GM18526 (cell line): ENCODE measurements around the gene CCP110.

Experiments used
- POLR2A ChIP-seq: IDR thresholded peaks from 3 replicates; pipeline ENCODE4 v1.6.1; 2011; ENCODE audit not compliant: insufficient read length; ENCODE audit errors: extremely low read depth

Gene CCP110, protein sequence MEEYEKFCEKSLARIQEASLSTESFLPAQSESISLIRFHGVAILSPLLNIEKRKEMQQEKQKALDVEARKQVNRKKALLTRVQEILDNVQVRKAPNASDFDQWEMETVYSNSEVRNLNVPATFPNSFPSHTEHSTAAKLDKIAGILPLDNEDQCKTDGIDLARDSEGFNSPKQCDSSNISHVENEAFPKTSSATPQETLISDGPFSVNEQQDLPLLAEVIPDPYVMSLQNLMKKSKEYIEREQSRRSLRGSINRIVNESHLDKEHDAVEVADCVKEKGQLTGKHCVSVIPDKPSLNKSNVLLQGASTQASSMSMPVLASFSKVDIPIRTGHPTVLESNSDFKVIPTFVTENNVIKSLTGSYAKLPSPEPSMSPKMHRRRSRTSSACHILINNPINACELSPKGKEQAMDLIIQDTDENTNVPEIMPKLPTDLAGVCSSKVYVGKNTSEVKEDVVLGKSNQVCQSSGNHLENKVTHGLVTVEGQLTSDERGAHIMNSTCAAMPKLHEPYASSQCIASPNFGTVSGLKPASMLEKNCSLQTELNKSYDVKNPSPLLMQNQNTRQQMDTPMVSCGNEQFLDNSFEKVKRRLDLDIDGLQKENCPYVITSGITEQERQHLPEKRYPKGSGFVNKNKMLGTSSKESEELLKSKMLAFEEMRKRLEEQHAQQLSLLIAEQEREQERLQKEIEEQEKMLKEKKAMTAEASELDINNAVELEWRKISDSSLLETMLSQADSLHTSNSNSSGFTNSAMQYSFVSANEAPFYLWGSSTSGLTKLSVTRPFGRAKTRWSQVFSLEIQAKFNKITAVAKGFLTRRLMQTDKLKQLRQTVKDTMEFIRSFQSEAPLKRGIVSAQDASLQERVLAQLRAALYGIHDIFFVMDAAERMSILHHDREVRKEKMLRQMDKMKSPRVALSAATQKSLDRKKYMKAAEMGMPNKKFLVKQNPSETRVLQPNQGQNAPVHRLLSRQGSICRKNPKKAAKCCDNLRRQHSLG

DNA sequence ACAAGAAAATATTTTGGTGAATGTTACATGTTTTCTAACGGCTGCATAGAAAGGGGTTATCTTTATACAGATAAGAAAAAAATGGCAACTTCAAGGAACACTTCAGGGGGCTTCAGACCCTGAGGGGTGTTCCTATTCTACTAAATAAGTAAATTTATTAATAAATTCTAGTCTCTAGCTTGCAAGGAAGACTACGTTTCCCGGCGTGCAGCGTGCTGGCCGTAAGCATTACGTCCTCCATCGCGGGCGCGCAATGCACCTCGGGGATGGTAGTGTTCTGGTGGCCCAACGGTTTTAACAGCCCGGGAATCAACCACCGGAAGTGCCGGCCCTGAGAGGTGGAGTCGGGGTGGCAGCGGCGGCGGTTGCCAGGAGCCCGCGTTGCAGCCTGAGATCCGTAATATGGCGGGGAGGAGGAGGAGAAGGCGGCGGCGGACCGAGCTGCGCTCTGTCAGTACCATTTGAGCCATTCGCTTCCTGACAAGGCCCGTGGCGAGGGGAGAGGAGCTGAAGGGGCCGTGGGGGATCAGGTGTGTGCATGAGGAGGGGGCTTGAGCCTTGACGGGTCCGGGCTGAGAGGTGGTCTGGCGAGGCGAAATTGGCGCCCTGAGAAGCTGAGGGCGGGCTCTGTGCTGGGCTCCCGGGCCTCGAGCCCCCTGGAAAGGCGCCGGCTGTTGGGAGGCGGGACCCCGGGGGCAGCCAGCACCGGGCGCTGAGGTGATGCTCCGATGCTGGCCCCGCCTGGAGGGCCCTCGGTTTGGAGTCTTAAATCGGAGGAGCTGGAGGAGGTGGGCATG, at the start of gene CCP110:
Gene CCP110 (plus strand): TSS at position 384 of the 797 bp plus-strand sequence. CDS start 3,940 bp downstream, outside the sequence.
- TF ChIP-seq POLR2A = peak; percentile 53

DNA sequence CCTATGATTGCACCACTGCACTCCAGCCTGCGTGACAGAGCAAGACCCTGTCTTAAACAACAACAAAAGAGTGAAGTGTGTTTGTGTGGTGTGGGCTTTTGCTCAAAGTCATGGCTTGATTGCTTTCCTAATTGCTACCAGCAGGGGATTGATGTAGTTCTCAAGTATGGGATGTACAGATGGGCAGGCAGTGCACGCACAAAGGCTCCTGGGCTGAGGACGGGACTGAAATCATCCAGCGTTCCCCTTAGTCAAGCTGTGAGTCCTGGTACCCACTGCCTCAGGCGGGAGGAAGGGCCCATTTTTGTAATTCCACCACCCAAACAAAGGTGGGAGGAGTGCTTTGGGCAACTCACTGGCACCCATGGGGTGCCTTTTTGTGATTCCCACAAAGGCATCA, 49.1 kb upstream of the CCP110 start:
- no peak for TF ChIP-seq POLR2A

DNA sequence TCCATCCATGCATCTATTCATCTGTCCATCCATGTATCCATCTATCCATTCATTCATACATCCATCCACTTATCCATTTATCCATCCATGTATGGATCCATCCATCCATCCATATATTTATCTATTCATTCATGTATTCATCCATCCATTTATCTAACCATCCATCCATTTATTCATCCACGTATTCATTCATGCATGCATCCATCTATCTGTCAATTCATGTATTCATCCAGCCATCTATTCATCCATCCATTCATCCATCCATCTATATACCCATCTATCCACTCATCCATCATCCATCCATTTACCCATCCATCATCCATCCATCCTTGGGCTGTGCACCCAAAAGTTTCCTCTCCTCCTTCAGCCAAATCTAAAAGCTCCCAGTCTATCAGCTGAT, 45.2 kb upstream of the CCP110 start:
- no peak for TF ChIP-seq POLR2A

DNA sequence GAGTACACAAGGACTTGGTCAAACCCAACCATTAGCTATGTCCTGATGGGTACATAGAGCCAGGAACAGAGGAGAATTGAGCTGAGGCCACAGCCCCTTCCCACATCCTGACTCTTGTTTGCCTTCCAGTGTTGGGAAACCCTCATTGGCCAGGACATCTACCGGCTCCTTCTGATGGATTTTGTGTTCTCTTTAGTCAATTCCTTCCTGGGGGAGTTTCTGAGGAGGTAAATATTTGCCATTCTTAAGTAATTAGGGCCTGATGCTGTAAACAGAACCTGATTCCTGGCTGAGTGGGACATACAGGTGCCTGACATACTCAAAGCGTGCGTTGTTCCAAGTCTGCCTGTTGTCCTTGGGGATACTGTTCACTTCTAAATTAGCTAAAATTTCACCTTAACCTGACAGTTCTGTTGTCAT, 44.4 kb upstream of the CCP110 start:
- no peak for TF ChIP-seq POLR2A

DNA sequence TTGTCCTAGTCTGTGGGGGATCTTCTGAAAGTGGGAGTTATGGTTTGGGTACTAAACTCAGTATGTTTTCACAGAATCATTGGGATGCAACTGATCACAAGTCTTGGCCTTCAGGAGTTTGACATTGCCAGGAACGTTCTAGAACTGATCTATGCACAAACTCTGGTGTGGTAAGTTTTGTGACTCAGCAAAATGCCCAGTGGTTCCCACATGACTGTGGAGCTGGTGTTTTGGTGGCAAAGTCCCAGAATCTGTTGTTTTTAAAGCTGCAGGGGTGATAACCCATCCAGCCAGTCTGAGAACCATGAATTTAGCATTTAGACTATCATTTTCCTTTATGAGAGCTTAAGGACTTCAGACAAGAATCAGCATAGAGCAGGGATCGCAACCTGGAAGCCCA, 42.4 kb upstream of the CCP110 start:
- TF ChIP-seq POLR2A = no peak

DNA sequence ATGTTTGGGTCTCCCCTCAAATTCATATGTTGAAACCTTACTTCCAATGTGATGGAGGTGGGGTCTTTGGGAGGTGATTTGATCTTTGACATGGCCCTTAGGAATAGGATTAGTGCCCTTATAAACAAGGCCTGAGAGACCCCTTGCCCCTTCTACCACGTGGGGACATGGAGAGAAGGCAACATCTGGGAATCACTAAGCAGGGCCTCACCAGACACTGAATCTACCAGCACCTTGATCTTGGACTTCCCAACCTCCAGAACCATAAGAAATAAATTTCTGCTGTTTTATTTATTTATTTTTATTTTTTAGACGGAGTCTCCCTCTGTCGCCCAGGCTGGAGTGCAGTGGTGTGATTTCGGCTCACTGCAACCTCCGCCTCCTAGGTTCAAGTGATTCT, 42.0 kb upstream of the CCP110 start:
- TF ChIP-seq POLR2A = no peak

DNA sequence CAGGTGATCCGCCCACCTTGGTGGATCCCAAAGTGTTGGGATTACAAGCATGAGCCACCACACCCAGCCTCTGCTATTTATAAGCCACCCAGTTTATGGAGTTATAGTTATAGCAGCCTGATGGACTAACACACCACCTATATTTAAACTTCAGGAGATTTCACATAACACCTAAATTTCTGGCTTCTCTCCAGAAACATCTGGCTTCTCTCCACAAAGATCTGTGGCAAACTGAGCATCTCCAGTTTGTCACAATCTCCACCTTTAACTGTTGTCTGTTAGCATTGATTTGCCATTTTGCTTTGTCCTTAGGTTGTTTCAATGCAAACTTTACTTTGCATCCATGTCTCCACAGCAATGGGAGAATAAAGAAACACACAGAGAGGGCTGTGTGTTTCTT, 41.5 kb upstream of the CCP110 start:
- no peak for TF ChIP-seq POLR2A

DNA sequence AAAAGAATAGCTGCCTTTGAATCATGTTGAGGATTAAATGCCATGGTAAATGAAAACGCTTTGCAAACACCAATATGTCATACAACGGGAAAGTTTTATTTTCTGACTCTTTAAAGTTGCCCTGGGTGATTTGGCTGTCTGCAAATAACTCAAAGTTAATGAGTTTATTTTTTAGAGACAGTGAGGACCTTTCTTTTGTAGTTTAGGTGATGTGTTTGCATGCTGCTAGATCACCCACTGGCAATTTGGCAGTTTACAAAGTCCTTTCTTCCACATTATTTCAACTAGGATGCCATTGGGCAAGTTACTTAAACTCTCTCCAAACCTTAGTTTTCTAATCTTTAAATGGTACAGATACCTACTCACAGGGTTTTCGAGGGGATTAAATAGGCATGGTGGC, 39.6 kb upstream of the CCP110 start:
- TF ChIP-seq POLR2A = no peak

DNA sequence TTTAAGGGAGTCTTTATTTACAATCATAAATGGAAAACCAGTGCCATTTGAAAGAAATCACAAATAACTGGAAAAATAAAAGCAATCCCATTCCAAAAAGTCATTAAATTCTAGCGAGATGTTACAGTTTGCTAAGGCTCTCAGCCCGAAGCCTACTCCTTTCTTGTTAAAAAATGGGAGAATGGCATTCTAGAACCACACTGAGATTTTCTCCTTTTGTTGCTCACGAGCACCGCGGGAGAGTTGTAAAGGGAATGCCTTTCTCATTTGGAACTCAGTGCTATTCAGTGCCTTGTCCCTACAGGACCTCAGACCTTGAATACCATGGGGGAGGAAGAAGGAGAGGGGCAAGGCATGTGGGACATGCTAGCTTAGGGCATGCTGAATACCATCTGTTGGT, 38.1 kb upstream of the CCP110 start:
- no peak for TF ChIP-seq POLR2A

DNA sequence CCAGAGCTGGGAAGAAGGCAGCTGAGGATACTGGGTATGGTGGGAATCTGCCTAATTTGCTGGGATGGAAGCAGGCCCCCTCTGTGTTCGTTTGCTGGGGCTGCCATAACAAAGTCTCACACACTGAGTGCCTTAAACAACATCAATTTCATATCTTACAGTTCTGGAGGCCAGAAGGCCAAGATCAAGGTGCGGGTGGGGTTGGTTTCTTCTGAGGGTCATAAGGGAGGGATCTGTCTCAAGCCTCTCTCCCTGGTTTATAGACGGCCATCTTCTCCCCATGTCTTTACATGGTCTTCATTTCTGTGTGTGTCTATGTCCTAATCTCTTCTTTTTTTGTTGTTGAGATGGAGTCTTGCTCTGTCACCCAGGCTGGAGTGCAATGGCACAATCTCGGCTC, 37.7 kb upstream of the CCP110 start:
- no peak for TF ChIP-seq POLR2A

DNA sequence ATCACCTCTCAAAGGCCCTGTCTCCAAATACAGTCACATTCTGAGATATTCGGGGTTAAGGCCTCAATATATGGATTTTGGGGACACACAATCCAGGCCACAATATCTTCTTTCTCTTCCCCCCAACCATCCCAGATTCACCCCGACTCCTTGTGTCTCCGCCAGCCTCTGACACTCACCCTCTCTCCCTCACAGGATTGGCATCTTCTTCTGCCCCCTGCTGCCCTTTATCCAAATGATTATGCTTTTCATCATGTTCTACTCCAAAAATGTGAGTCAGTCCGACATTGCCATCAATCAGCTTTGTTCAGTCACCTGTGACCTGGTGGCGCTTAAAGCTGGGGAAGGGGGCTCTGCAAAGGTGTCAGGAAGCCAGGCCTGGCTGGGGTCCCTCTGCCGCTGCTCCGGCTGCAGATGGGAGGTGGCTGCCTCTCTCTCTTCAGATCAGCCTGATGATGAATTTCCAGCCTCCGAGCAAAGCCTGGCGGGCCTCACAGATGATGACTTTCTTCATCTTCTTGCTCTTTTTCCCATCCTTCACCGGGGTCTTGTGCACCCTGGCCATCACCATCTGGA, 36.9 kb upstream of the CCP110 start:
- TF ChIP-seq POLR2A = no peak

DNA sequence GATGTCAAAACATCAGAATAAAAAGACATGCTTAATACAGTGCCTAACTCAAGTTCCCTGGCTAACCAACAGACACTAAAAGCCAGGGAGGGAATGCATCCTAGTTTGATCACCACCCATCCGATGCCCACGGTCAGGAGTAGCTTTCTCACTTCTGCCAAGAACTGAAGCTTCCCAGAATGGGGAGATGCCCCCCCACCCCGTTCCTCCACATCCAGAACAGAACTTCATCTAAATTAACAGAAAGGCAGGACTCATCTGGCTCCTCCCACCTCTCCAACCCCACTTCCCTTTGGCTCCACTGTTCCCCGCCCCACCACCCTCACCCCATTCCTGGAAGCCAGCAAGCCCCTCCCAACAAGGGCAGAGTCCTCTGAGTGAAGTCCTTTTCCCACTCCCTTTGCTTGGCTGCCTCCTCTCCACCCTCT, 35.5 kb upstream of the CCP110 start:
- TF ChIP-seq POLR2A = no peak

DNA sequence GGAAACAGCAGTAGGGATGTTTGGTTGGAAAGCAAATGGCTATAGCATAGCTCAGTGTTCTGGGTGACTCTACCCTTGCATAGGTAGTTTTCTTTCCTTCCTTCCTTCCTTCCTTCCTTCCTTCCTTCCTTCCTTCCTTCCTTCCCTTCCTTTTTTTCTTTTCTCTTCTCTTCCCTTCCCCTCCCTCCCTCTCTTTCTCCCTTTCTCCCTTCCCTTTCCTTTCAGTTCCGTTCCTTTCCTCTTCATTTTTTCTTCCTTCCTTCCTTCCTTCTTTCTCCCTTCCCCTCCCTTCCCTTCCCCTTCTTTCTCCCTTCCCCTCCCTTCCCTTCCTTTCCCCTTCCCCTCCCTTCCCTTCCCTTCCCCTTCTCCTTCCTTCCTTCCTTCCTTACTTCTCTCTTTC, 33.1 kb upstream of the CCP110 start:
- TF ChIP-seq POLR2A = no peak

DNA sequence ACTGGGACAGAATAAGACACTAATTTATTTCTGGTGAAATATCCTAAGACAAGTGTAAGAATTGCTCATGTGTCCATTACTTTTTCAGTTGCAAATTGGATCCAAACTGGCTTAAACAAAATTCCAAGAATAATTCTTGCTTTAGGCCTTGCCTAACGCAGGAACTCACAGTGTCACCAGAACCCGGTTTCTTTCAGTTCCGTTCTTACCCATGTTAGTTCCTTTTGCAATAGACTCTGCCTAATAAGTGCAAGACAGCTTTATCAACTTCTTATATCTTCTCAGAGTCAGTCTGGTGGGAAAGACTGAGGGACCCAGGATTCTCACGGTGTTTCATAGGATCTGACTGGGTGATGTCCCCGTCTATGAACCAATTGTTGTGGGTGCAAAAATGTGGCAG, 26.6 kb upstream of the CCP110 start:
- no peak for TF ChIP-seq POLR2A

DNA sequence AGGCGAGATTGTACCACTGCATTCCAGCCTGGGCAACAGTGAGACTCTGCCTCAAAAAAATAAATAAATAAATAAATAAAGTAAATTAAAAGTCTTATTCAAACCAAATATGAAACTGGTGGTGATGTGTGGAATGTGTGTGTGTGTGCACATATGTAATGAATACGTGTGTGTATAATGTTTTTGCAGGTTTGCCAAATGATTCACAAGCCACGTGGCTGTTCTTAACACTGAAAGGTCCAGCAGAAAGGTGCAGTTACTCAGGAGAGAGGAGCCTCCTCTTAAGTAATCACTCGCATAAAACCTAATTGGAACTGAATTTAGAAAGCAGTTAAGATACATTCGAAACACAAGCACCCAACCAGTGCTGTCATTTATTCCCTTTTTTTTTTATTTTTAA, 24.7 kb upstream of the CCP110 start:
- no peak for TF ChIP-seq POLR2A
